ENCODE results near the gene PJA2.

PJA2 gene, protein sequence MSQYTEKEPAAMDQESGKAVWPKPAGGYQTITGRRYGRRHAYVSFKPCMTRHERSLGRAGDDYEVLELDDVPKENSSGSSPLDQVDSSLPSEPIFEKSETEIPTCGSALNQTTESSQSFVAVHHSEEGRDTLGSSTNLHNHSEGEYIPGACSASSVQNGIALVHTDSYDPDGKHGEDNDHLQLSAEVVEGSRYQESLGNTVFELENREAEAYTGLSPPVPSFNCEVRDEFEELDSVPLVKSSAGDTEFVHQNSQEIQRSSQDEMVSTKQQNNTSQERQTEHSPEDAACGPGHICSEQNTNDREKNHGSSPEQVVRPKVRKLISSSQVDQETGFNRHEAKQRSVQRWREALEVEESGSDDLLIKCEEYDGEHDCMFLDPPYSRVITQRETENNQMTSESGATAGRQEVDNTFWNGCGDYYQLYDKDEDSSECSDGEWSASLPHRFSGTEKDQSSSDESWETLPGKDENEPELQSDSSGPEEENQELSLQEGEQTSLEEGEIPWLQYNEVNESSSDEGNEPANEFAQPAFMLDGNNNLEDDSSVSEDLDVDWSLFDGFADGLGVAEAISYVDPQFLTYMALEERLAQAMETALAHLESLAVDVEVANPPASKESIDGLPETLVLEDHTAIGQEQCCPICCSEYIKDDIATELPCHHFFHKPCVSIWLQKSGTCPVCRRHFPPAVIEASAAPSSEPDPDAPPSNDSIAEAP

DNA sequence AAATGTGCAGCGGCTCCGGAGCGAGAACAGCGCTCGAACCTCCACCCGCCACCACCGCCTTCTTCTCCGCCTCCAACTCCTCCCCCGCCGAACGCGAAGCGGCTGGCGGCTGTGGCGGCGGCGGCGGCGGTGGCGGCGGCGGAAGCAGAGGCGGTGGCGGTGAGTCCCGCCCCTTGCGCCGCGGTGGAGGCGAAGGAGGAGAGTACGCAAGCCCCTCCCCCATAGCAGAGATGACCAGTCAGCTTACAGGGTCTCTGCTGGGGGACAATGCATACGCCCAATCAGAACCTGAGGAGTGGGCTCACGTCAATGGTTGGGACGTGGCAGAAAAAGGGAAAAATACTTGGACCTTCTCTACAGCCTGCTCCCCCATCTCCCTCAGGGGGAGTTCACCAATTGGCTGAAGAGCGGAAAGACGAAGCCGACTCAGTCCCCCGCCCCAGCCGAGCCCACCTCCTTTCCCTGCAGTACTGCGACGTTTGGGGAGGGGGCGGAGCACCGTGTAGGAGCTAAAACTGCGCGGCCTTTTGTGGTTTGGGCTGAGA lies at the start of gene PJA2:
Gene PJA2 (minus strand): TSS at position 131 of the 545 bp plus-strand sequence. CDS start 26,541 bp downstream, outside the sequence.
- peak within 1 kb of the TSS; percentile 72 for H3K4me3 ChIP-seq (replicated peaks; ENCODE audit: low read depth, low read length)
- TF ChIP-seq CTCF (IDR thresholded peaks at IDR 0.05; ENCODE audit: low read length, missing control alignments) = peak; percentile 31
- peak; percentile 100 for DNase-seq (ENCODE audit: low read depth)

GRCh38 chr5:109455598-109456096 lies 45.9 kb upstream of the PJA2 start:
- no peak overlapping the region for H3K4me3 ChIP-seq (replicated peaks; ENCODE audit: low read depth, low read length)
- peak; percentile 100 for DNase-seq (ENCODE audit: low read depth)
- no peak for TF ChIP-seq CTCF (IDR thresholded peaks at IDR 0.05; ENCODE audit: low read length, missing control alignments)

DNA sequence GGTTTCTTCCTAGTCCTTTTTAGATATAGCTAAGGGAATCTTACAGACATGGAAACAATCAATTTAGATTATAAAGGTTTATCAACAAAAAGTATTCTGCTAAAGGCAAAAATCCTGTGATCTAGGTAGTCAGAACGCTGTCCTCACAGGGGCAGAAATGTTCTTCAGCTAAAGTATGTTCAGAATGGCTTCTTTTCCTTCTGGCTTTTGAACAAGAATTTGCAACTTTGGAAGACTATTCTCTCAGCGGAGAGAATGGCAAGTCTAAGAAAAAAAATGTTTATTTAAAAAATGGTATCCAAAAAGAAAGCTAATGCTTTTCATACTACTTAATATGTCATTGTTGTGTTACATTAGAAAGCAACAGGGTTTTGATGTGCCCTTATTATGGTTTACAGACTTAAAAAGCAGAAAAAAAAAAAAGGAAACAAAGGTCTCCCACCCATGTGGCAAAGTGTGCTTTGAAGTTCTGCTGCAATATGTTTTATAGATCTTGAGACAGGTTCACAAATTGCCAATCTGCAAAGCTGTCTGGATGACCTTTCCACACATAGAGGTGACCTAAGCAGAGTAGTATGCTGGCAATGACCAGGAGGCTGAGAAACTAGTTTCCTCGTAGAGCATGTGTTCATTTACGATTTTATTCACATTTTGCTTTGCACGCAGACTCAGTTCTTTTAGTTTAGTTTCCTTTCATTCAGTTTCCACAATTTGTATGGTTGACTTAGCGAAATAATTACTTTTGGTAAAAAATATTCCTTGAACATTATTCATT lies 45.1 kb upstream of the PJA2 start:
- no peak for TF ChIP-seq CTCF (IDR thresholded peaks at IDR 0.05; ENCODE audit: low read length, missing control alignments)
- peak; percentile 65 for DNase-seq (ENCODE audit: low read depth)
- no peak overlapping the region for H3K4me3 ChIP-seq (replicated peaks; ENCODE audit: low read depth, low read length)

DNA sequence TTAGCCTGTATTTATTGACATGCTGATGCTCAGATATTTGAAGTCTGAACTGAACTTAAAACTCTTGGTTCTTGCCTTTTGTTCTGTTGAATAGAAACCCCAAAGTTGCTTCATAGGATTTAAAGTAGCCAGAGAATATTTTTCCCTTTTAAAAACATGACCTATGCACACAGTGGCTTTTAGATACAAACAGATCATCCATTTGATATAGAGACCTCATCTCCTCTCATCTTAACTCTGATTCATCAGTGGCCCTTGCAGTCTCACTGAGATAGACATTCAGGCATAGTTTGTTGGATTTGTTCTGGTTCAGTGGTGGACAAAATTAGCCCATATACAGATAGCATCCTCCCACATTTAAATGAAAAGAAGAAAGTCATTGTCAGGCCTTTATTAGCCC lies 43.5 kb upstream of the PJA2 start:
- DNase-seq (ENCODE audit: low read depth) = no peak
- H3K4me3 ChIP-seq (replicated peaks; ENCODE audit: low read depth, low read length) = no peak overlapping the region
- no peak for TF ChIP-seq CTCF (IDR thresholded peaks at IDR 0.05; ENCODE audit: low read length, missing control alignments)

DNA sequence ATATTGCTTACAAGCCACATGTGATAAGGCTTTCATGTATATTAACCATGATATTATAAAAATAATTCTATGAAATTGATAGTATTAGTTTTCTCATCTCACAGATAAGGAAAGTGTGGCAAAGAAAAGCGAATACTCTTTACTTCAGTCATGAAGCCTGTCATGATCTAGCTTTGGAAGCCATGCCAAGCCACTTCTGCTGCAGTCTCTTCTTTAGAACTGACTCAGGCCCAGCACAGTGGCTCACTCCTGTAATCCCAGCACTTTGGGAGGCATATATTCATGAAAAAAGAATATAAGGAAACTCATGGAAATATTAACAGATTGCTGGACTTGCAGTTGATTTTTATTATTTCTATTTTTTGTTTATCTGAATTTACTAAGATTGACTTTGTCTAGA lies 42.9 kb upstream of the PJA2 start:
- H3K4me3 ChIP-seq (replicated peaks; ENCODE audit: low read depth, low read length) = no peak overlapping the region
- no peak for TF ChIP-seq CTCF (IDR thresholded peaks at IDR 0.05; ENCODE audit: low read length, missing control alignments)

GRCh38 chr5:109451146-109451545 lies 41.4 kb upstream of the PJA2 start:
- DNase-seq (ENCODE audit: low read depth) = no peak
- no peak overlapping the region for H3K4me3 ChIP-seq (replicated peaks; ENCODE audit: low read depth, low read length)
- TF ChIP-seq CTCF (IDR thresholded peaks at IDR 0.05; ENCODE audit: low read length, missing control alignments) = no peak

More for the DNA sequence above, 42.9 kb upstream of the PJA2 start:
- DNase-seq (ENCODE audit: low read depth) = no peak
